CD4-positive, CD25-positive, alpha-beta regulatory T cell (primary cell): ENCODE data around the gene TMEM259. TPM values are rescaled to one million over a fixed set of nuclear protein-coding genes. Genes with fewer than 3 reads are reported as not detected.

ENCODE experiments used
- ATAC-seq, 2 donors: fragments of 150-1000 bp; cut with Tn5 transposase; one replicate each; pipeline ENCODE4 v1.10.0; 2021; ENCODE audit warnings: low read depth in 2 of 2, moderate number of reproducible peaks in 2 of 2, moderate library complexity in 1 of 2
- DNase-seq, 3 donors: peaks; one replicate each; pipeline versions ENCODE4 v3.0.0 to v3.0.0-alpha.2; 2012 to 2022; ENCODE audit warnings: mixed read lengths in 1 of 3
- H3K27ac ChIP-seq: one replicate; pipeline ENCODE4 v1.7.0; 2013; ENCODE audit warnings: mild to moderate bottlenecking, low read length; ENCODE audit not compliant: insufficient read depth, poor library complexity, severe bottlenecking
- H3K27me3 ChIP-seq: one replicate; pipeline ENCODE4 v1.7.0; 2013; ENCODE audit warnings: low read length; ENCODE audit not compliant: control insufficient read depth, insufficient read depth
- H3K36me3 ChIP-seq: one replicate; pipeline ENCODE4 v1.7.0; 2013; ENCODE audit warnings: mild to moderate bottlenecking, low read length, moderate library complexity; ENCODE audit not compliant: control insufficient read depth, insufficient read depth
- H3K4me1 ChIP-seq: 2 replicates; pipeline ENCODE4 v1.7.0; 2013; ENCODE audit warnings: mild to moderate bottlenecking, low read length; ENCODE audit not compliant: insufficient read depth, control insufficient read depth, poor library complexity, severe bottlenecking
- H3K4me3 ChIP-seq: one replicate; pipeline ENCODE4 v1.7.0; 2013; ENCODE audit warnings: low read depth, mild to moderate bottlenecking, low read length, moderate library complexity
- H3K9me3 ChIP-seq, 2 experiments: 1 replicate in 1 of 2; 2 replicates in 1 of 2; pipeline ENCODE4 v1.7.0; 2013; ENCODE audit warnings: low read length in 2 of 2, mild to moderate bottlenecking in 1 of 2, moderate library complexity in 1 of 2; ENCODE audit not compliant: control insufficient read depth in 2 of 2
- H3K27ac Mint-ChIP-seq, 3 donors: one replicate each; pipeline ENCODE4 v1.8.0; 2020 to 2022; ENCODE audit warnings: mild to moderate bottlenecking in 3 of 3, mixed read lengths in 3 of 3, moderate library complexity in 2 of 3
- H3K27me3 Mint-ChIP-seq: one replicate; pipeline ENCODE4 v1.8.0; 2022; ENCODE audit warnings: mild to moderate bottlenecking, mixed read lengths
- H3K36me3 Mint-ChIP-seq: one replicate; pipeline ENCODE4 v1.8.0; 2020; ENCODE audit warnings: mixed read lengths
- H3K4me1 Mint-ChIP-seq, 4 donors: one replicate each; pipeline ENCODE4 v1.8.0; 2020 to 2022; ENCODE audit warnings: mixed read lengths in 4 of 4, mild to moderate bottlenecking in 1 of 4
- H3K4me3 Mint-ChIP-seq, 4 donors: one replicate each; pipeline ENCODE4 v1.8.0; 2020 to 2022; ENCODE audit warnings: mild to moderate bottlenecking in 4 of 4, mixed read lengths in 4 of 4, moderate library complexity in 3 of 4
- H3K9me3 Mint-ChIP-seq, 7 donors: one replicate each; pipeline ENCODE4 v1.8.0; 2020 to 2022; ENCODE audit warnings: mixed read lengths in 7 of 7, mild to moderate bottlenecking in 3 of 7, moderate library complexity in 2 of 7
- polyA plus RNA-seq, 4 donors: library from polyadenylated mRNA; unstranded; fragments of 300-500 nt; fragmentation: Illumina TruSeq; gene quantifications; one replicate each; pipeline ENCODE4 v1.2.3, GENCODE V29; 2021
- total RNA-seq: library from RNA; stranded (reverse); gene quantifications from one replicate; pipeline ENCODE4 v1.2.3, GENCODE V29; 2022

The TMEM259 gene
- total and polyA plus RNA-seq, 5 donors from 2014 or later, result 51.6 to 339 (median 55.1) TPM

DNA sequence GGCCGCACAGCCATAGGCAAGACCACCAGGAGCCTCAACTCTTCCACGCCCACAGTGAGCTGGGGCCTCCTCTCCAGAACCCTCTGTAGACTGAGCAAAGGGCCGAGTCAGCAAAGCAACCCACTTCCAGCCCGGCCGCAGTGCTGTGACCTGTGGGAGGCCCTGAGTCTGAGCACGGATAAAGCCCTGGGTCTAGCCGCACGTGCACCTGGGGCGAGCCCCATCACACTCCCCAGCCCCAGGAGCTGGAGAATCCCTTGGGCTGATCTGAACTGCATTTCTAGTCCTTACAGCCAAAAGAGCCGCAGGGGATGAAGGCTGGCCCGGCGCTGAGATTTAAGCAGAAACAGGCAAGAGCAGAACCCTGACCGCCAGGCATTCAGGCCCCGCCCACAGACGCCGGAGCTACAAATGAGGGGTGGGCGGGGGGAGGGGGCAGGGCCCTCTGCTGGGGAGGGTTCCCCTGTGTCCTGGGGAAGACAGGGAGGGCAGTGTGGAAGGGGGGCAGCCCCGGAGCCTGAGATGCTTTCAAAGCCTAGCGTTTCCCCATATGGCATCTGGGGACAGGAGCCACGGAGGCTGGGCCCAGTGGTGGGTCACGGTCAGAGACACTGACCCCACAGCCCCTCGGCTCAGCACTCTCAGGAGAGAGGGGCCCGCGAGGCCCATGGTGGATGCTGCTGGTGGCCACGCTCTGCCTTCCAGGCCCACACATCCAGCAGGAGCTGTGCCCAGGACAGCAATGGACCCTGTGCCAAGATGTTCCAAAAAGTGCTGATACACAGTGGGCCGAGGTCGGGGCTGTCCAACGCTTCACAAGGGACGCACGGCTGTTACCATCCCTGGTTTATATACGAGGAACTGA lies 4.9 kb downstream of the TMEM259 start:
- peaks cover 11% of the 10 kb centered on the region for H3K36me3 ChIP-seq
- H3K4me1 ChIP-seq, result peaks cover 51% of the 10 kb centered on the region
- H3K4me1 Mint-ChIP-seq, result peaks cover 0 to 41% (median 10%) of the 10 kb centered on the region in 4 donors
- no peaks in the 10 kb centered on the region for H3K9me3 Mint-ChIP-seq
- H3K27me3 ChIP-seq, result no peaks in the 10 kb centered on the region
- peak overlapping the region in 3 of 4 donors; percentile 63 to 69 (median 65) for H3K4me3 Mint-ChIP-seq
- no peaks in the 10 kb centered on the region for H3K36me3 Mint-ChIP-seq
- H3K9me3 ChIP-seq, result no peaks in the 10 kb centered on the region
- DNase-seq, result no peak
- H3K27ac ChIP-seq, result no peak overlapping the region
- peaks cover 6% of the 10 kb centered on the region for H3K27me3 Mint-ChIP-seq
- no peak for ATAC-seq
- H3K4me3 ChIP-seq, result no peak overlapping the region
- H3K27ac Mint-ChIP-seq, result peak overlapping the region in 1 of 3 donors; percentile 31

- peaks cover 12% of the 10 kb centered on the region for H3K36me3 ChIP-seq
- no peak overlapping the region for H3K27ac ChIP-seq
- Mint-ChIP-seq H3K36me3 (no peaks in the 10 kb centered on the region), H3K27ac (no peak overlapping the region), H3K4me1 (peaks cover 0 to 41% (median 10%) of the 10 kb centered on the region in 4 donors), H3K4me3 (peak overlapping the region in 1 of 4 donors; percentile 63), H3K9me3 (no peaks in the 10 kb centered on the region), H3K27me3 (peaks cover 5% of the 10 kb centered on the region)
- DNase-seq (no peak), ATAC-seq (no peak)
- H3K4me1 ChIP-seq, result peaks cover 49% of the 10 kb centered on the region
- H3K9me3 ChIP-seq, result no peaks in the 10 kb centered on the region
- no peak overlapping the region for H3K4me3 ChIP-seq
- no peaks in the 10 kb centered on the region for H3K27me3 ChIP-seq
Observed at GRCh38 chr19:1015061-1015781, 5.7 kb downstream of the TMEM259 start.

DNA sequence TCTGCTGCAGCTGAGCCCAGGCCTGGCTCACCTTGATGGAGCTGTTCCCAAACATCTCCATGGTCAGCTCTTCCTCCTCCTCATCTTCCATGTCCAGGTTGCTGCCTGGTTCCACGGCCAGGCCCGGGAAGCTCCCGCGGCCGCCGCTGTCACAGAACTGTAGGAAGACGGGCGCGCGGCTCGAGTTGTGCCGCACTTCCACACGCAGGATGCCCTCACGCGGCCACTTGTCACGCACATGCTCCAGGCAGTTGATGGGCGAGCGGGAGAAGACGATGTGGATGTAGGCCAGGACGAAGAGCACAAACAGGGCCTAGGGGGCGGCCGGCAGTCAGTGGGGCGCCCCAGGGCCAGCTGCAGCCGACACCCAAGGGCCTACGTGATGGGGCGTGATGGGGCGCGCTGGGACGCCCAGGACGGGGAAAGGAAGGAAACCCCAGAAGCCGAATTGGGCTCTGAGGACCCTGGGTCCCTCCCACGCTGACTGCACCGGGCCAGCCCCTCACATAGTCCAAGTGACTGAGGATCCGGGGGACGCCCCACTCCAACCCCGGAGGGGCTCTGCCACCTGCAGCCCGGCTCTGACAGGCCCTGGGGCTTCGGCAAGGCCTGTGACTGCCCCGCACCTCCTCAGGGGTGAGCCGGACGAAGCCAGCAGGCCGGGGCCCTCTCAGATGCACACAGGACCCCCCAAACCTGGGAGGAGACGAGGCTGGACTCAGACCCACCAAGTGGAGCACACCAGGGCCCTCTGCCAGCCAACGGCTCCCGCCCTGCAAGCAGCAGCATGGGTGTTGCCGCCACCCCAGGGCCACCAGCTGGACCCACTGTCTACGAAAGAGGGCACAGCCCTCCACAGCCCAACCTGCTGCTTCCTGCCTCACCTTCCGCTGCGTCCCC lies 6.5 kb downstream of the TMEM259 start:
- Mint-ChIP-seq H3K27me3 (peaks cover 5% of the 10 kb centered on the region), H3K36me3 (no peaks in the 10 kb centered on the region), H3K9me3 (no peaks in the 10 kb centered on the region), H3K27ac (no peak overlapping the region), H3K4me3 (peak overlapping the region in 1 of 4 donors; percentile 27), H3K4me1 (peaks cover 0 to 36% (median 10%) of the 10 kb centered on the region in 4 donors)
- DNase-seq, result no peak
- Histone ChIP-seq H3K27ac (no peak overlapping the region), H3K27me3 (no peaks in the 10 kb centered on the region), H3K4me3 (no peak overlapping the region), H3K4me1 (peaks cover 40% of the 10 kb centered on the region), H3K36me3 (peaks cover 17% of the 10 kb centered on the region), H3K9me3 (no peaks in the 10 kb centered on the region)
- no peak for ATAC-seq

DNA sequence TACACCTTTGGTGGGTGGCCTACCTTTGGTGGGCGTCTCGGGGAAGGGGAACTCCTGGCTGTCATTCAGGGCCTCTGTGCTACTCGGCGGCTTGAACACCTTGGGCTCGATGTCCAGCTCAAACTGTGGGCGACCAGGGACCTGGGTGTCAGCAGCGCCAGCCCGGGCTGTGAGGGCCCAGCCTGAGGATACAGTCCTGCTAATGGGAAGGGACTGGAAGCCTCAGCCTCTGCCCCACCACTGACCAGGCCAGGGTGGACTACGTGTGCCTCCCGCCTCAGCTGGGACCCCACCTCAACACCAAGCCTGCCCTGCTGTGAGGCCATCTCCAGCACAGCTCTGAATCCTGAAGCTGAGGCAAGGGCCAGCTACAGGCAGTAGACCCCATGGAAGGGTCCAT lies 7.7 kb downstream of the TMEM259 start:
- no peak for ATAC-seq
- Mint-ChIP-seq H3K4me1 (peaks cover 0 to 27% (median 8%) of the 10 kb centered on the region in 4 donors), H3K36me3 (no peaks in the 10 kb centered on the region), H3K4me3 (no peak overlapping the region), H3K9me3 (no peaks in the 10 kb centered on the region), H3K27me3 (peaks cover 5% of the 10 kb centered on the region), H3K27ac (no peak overlapping the region)
- H3K36me3 ChIP-seq, result peaks cover 17% of the 10 kb centered on the region
- H3K4me3 ChIP-seq, result no peak overlapping the region
- no peak for DNase-seq
- H3K4me1 ChIP-seq, result peaks cover 29% of the 10 kb centered on the region
- H3K9me3 ChIP-seq, result no peaks in the 10 kb centered on the region
- H3K27ac ChIP-seq, result no peak overlapping the region
- H3K27me3 ChIP-seq, result no peaks in the 10 kb centered on the region

- Mint-ChIP-seq H3K36me3 (no peaks in the 10 kb centered on the region), H3K4me3 (no peak overlapping the region), H3K9me3 (no peaks in the 10 kb centered on the region), H3K27ac (no peak overlapping the region), H3K4me1 (peaks cover 0 to 18% (median 4%) of the 10 kb centered on the region in 4 donors), H3K27me3 (peaks cover 5% of the 10 kb centered on the region)
- DNase-seq (no peak), ATAC-seq (no peak)
- H3K36me3 ChIP-seq, result peaks cover 17% of the 10 kb centered on the region
- H3K4me1 ChIP-seq, result peaks cover 20% of the 10 kb centered on the region
- no peaks in the 10 kb centered on the region for H3K9me3 ChIP-seq
- no peak overlapping the region for H3K4me3 ChIP-seq
- no peak overlapping the region for H3K27ac ChIP-seq
- no peaks in the 10 kb centered on the region for H3K27me3 ChIP-seq
Observed at GRCh38 chr19:1012334-1012733, 8.6 kb downstream of the TMEM259 start.

GRCh38 chr19:1011831-1012333 lies 9.0 kb downstream of the TMEM259 start:
- no peaks in the 10 kb centered on the region for H3K9me3 Mint-ChIP-seq
- Histone ChIP-seq H3K4me3 (no peak overlapping the region), H3K27ac (no peak overlapping the region), H3K27me3 (no peaks in the 10 kb centered on the region), H3K4me1 (peaks cover 15% of the 10 kb centered on the region), H3K9me3 (no peaks in the 10 kb centered on the region), H3K36me3 (peaks cover 17% of the 10 kb centered on the region)
- H3K27me3 Mint-ChIP-seq, result peaks cover 3% of the 10 kb centered on the region
- ATAC-seq, result no peak
- no peak overlapping the region for H3K4me3 Mint-ChIP-seq
- no peaks in the 10 kb centered on the region for H3K36me3 Mint-ChIP-seq
- H3K27ac Mint-ChIP-seq, result no peak overlapping the region
- H3K4me1 Mint-ChIP-seq, result peaks cover 0 to 14% (median 1%) of the 10 kb centered on the region in 4 donors
- no peak for DNase-seq
